Measurements from ENCODE around the gene OFD1. TPM values are rescaled to one million over a fixed set of nuclear protein-coding genes. Genes with fewer than 3 reads are reported as not detected.

Gene OFD1
- total RNA-seq, 1 donor from 2014 or later: 65.4 TPM

GRCh38 chrX:13703135-13703534 lies 31.4 kb upstream of the OFD1 start:
- no peak for DNase-seq (ENCODE audit: low spot score, unreplicated experiment)
- Mint-ChIP-seq H3K27me3 (no peaks in the 10 kb centered on the region), H3K9me3 (ENCODE audit: low read depth) (peaks cover 12% of the 10 kb centered on the region), H3K27ac (no peak overlapping the region), H3K4me1 (ENCODE audit: low read depth) (peaks cover 8% of the 10 kb centered on the region), H3K36me3 (ENCODE audit: insufficient read depth) (peaks cover 5% of the 10 kb centered on the region), H3K4me3 (ENCODE audit: low read depth) (no peak overlapping the region)
- TF ChIP-seq CTCF (IDR thresholded peaks at IDR 0.05; ENCODE audit: unreplicated experiment): no peak

- Mint-ChIP-seq H3K27me3 (no peaks in the 10 kb centered on the region), H3K36me3 (ENCODE audit: insufficient read depth) (peaks cover 5% of the 10 kb centered on the region), H3K27ac (no peak overlapping the region), H3K4me1 (ENCODE audit: low read depth) (peaks cover 8% of the 10 kb centered on the region), H3K9me3 (ENCODE audit: low read depth) (peaks cover 12% of the 10 kb centered on the region), H3K4me3 (ENCODE audit: low read depth) (no peak overlapping the region)
- TF ChIP-seq CTCF (IDR thresholded peaks at IDR 0.05; ENCODE audit: unreplicated experiment): no peak
- DNase-seq (ENCODE audit: low spot score, unreplicated experiment): no peak
Observed at GRCh38 chrX:13703589-13703988, 31.0 kb upstream of the OFD1 start.

- peaks cover 13% of the 10 kb centered on the region for H3K9me3 Mint-ChIP-seq (ENCODE audit: low read depth)
- H3K27ac Mint-ChIP-seq: peak overlapping the region; percentile 33
- TF ChIP-seq CTCF (IDR thresholded peaks at IDR 0.05; ENCODE audit: unreplicated experiment): no peak
- no peaks in the 10 kb centered on the region for H3K27me3 Mint-ChIP-seq
- no peak for DNase-seq (ENCODE audit: low spot score, unreplicated experiment)
- no peak overlapping the region for H3K4me3 Mint-ChIP-seq (ENCODE audit: low read depth)
- H3K36me3 Mint-ChIP-seq (ENCODE audit: insufficient read depth): peaks cover 20% of the 10 kb centered on the region
- no peaks in the 10 kb centered on the region for H3K4me1 Mint-ChIP-seq (ENCODE audit: low read depth)
Observed at GRCh38 chrX:13711141-13711540, 23.4 kb upstream of the OFD1 start.

GRCh38 chrX:13716455-13716854 lies 18.1 kb upstream of the OFD1 start:
- DNase-seq (ENCODE audit: low spot score, unreplicated experiment): no peak
- H3K9me3 Mint-ChIP-seq (ENCODE audit: low read depth): peaks cover 12% of the 10 kb centered on the region
- H3K4me3 Mint-ChIP-seq (ENCODE audit: low read depth): no peak overlapping the region
- peaks cover 18% of the 10 kb centered on the region for H3K36me3 Mint-ChIP-seq (ENCODE audit: insufficient read depth)
- no peak overlapping the region for H3K27ac Mint-ChIP-seq
- no peak for TF ChIP-seq CTCF (IDR thresholded peaks at IDR 0.05; ENCODE audit: unreplicated experiment)
- no peaks in the 10 kb centered on the region for H3K27me3 Mint-ChIP-seq
- peaks cover 1% of the 10 kb centered on the region for H3K4me1 Mint-ChIP-seq (ENCODE audit: low read depth)

GRCh38 chrX:13716905-13717304 lies 17.6 kb upstream of the OFD1 start:
- no peak overlapping the region for H3K4me3 Mint-ChIP-seq (ENCODE audit: low read depth)
- H3K36me3 Mint-ChIP-seq (ENCODE audit: insufficient read depth): peaks cover 14% of the 10 kb centered on the region
- no peak for TF ChIP-seq CTCF (IDR thresholded peaks at IDR 0.05; ENCODE audit: unreplicated experiment)
- H3K9me3 Mint-ChIP-seq (ENCODE audit: low read depth): peaks cover 10% of the 10 kb centered on the region
- peaks cover 6% of the 10 kb centered on the region for H3K4me1 Mint-ChIP-seq (ENCODE audit: low read depth)
- no peak overlapping the region for H3K27ac Mint-ChIP-seq
- no peaks in the 10 kb centered on the region for H3K27me3 Mint-ChIP-seq
- DNase-seq (ENCODE audit: low spot score, unreplicated experiment): no peak

Measured in progenitor cell of endocrine pancreas (in vitro differentiated cells).